Measurements from ENCODE around the gene BCL11A.
"Not testable (repeated sequence)": the region's sequence is repeated elsewhere in the genome, so short reads cannot be mapped to it uniquely, and the experiment has no call there.

Gene BCL11A

GRCh38 chr2:60422826-60423483, 130.5 kb downstream of the BCL11A start:
- no peak for DNase-seq (ENCODE audit: extremely low read depth, low read depth)
- no peak overlapping the region for H3K4me3 ChIP-seq (replicated peaks; ENCODE audit: low read depth, low read length)
- TF ChIP-seq, protein P1, sequence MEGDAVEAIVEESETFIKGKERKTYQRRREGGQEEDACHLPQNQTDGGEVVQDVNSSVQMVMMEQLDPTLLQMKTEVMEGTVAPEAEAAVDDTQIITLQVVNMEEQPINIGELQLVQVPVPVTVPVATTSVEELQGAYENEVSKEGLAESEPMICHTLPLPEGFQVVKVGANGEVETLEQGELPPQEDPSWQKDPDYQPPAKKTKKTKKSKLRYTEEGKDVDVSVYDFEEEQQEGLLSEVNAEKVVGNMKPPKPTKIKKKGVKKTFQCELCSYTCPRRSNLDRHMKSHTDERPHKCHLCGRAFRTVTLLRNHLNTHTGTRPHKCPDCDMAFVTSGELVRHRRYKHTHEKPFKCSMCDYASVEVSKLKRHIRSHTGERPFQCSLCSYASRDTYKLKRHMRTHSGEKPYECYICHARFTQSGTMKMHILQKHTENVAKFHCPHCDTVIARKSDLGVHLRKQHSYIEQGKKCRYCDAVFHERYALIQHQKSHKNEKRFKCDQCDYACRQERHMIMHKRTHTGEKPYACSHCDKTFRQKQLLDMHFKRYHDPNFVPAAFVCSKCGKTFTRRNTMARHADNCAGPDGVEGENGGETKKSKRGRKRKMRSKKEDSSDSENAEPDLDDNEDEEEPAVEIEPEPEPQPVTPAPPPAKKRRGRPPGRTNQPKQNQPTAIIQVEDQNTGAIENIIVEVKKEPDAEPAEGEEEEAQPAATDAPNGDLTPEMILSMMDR (IDR thresholded peaks at IDR 0.05; ENCODE audit: low read depth, low read length, missing control alignments): no peak

- not testable (repeated sequence) for H3K4me3 ChIP-seq (replicated peaks; ENCODE audit: low read depth, low read length); DNase-seq (ENCODE audit: extremely low read depth, low read depth)
These were observed 136.2 kb downstream of the BCL11A start for GRCh38 chr2:60417210-60417609.

GRCh38 chr2:60416221-60417008, 137.0 kb downstream of the BCL11A start:
- no peak overlapping the region for H3K4me3 ChIP-seq (replicated peaks; ENCODE audit: low read depth, low read length)
- TF ChIP-seq, protein P1 (IDR thresholded peaks at IDR 0.05; ENCODE audit: low read depth, low read length, missing control alignments): no peak

DNA sequence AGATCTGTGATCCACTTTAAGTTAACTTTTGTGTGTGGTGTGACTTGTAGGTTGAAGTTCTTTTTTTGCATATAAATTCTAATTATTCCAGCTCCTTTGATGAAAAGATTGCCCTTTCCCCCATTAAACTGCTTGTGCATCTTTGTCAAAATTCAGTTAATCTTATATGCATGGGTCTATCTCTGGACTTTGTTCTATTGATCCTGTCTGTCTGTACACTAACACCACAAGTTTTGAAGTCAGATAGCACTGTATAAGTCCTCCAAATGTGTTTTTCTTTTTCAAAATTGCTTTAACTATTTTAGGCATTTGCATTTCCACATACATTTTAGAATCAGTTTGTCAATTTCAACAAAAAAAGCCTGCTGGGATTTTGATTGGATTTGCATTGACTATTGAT, 137.6 kb downstream of the BCL11A start:
- no peak overlapping the region for H3K4me3 ChIP-seq (replicated peaks; ENCODE audit: low read depth, low read length)
- TF ChIP-seq, protein P1 (IDR thresholded peaks at IDR 0.05; ENCODE audit: low read depth, low read length, missing control alignments): no peak
- no peak for DNase-seq (ENCODE audit: extremely low read depth, low read depth)

More at GRCh38 chr2:60416221-60417008, 137.0 kb downstream of the BCL11A start:
- DNase-seq (ENCODE audit: extremely low read depth, low read depth): no peak

GRCh38 chr2:60414495-60415138, 138.8 kb downstream of the BCL11A start:
- no peak overlapping the region for H3K4me3 ChIP-seq (replicated peaks; ENCODE audit: low read depth, low read length)
- TF ChIP-seq, protein P1 (IDR thresholded peaks at IDR 0.05; ENCODE audit: low read depth, low read length, missing control alignments): no peak
- peak; percentile 25 for DNase-seq (ENCODE audit: extremely low read depth, low read depth)

DNA sequence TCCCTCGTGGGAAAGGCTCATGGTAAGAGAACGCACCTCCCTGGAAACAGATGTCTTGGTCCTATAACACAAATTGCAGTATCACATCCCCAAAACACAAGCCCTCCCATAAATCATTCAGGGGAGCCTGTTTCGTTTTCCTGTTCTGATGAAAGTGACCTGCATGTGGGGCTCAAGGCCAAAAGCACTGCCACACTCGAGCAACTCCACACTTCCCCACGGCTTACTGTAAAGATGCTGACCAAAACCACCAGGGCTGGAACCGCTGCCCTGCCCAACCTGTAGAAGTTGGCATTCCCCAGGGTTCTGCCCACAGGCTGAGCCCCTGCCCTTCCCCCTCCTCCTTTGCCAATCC, 139.7 kb downstream of the BCL11A start:
- no peak for DNase-seq (ENCODE audit: extremely low read depth, low read depth)
- TF ChIP-seq, protein P1 (IDR thresholded peaks at IDR 0.05; ENCODE audit: low read depth, low read length, missing control alignments): no peak
- no peak overlapping the region for H3K4me3 ChIP-seq (replicated peaks; ENCODE audit: low read depth, low read length)
